Transverse colon (tissue), 4 donors: Measurements from ENCODE around the gene OGFR.

Source experiments
- CTCF ChIP-seq, 5 experiments: fragments of 200-600 bp in 3 of 5; fragments of 450-650 bp in 2 of 5; sonication (generic) in 3 of 5; IDR thresholded peaks; 1 replicate in 2 of 5; 2 replicates in 3 of 5; pipeline ENCODE4 v1.5.1; 2016 to 2017; ENCODE audit warnings: antibody characterized with exemption in 5 of 5, inconsistent platforms in 3 of 5, mild to moderate bottlenecking in 2 of 5, moderate library complexity in 1 of 5
- EP300 ChIP-seq: sonication (generic); formaldehyde crosslinking; IDR thresholded peaks from one replicate; pipeline ENCODE4 v1.6.1; 2017; ENCODE audit warnings: antibody characterized with exemption, low read depth
- POLR2A ChIP-seq: fragments of 450-650 bp; IDR thresholded peaks from one replicate; pipeline ENCODE4 v1.6.1; 2016; ENCODE audit warnings: antibody characterized with exemption, mild to moderate bottlenecking, moderate library complexity
- POLR2AphosphoS5 ChIP-seq, 3 donors: sonication (generic); formaldehyde crosslinking; IDR thresholded peaks; one replicate each; pipeline ENCODE4 v1.6.1; 2016; ENCODE audit warnings: antibody characterized with exemption in 3 of 3

DNA sequence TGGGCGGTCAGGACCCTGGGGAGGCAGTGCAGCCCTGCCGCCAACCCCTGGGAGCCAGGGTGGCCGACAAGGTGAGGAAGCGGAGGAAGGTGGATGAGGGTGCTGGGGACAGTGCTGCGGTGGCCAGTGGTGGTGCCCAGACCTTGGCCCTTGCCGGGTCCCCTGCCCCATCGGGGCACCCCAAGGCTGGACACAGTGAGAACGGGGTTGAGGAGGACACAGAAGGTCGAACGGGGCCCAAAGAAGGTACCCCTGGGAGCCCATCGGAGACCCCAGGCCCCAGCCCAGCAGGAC is 8.2 kb downstream of the OGFR start:
- TF ChIP-seq POLR2A (no peak), CTCF (IDR thresholded peaks at IDR 0.05) (no peak), POLR2AphosphoS5 (IDR thresholded peaks at IDR 0.05) (no peak), EP300 (no peak)
